Activated naive CD8-positive, alpha-beta T cell treated with anti-CD3 and anti-CD28 coated beads for 36 hours (primary cell): ENCODE results near the gene COL6A3. TPM values are rescaled to one million over a fixed set of nuclear protein-coding genes. Genes with fewer than 3 reads are reported as not detected.

ENCODE experiments used
- DNase-seq: peaks from one replicate; pipeline ENCODE4 v3.0.0; 2021
- H3K27ac Mint-ChIP-seq: one replicate; pipeline ENCODE4 v1.8.0; 2022; ENCODE audit warnings: mild to moderate bottlenecking, moderate library complexity, mixed read lengths
- H3K27me3 Mint-ChIP-seq: one replicate; pipeline ENCODE4 v1.8.0; 2022; ENCODE audit warnings: mild to moderate bottlenecking, mixed read lengths
- H3K36me3 Mint-ChIP-seq: one replicate; pipeline ENCODE4 v1.8.0; 2021; ENCODE audit warnings: mild to moderate bottlenecking, mixed read lengths
- H3K4me1 Mint-ChIP-seq: one replicate; pipeline ENCODE4 v1.8.0; 2021; ENCODE audit warnings: mixed read lengths
- H3K4me3 Mint-ChIP-seq: one replicate; pipeline ENCODE4 v1.8.0; 2022; ENCODE audit warnings: mild to moderate bottlenecking, moderate library complexity, mixed read lengths
- H3K9me3 Mint-ChIP-seq: one replicate; pipeline ENCODE4 v1.8.0; 2022; ENCODE audit warnings: mixed read lengths
- total RNA-seq, 2 experiments: library from RNA; stranded (reverse); gene quantifications; one replicate each; pipeline ENCODE4 v1.2.3, GENCODE V29; 2021

COL6A3 gene
- total RNA-seq, 2 experiments from 2014 or later, result 0.76 to 1.3 TPM

GRCh38 chr2:237287872-237288271, 126.1 kb downstream of the COL6A3 start:
- peaks cover 47% of the 10 kb centered on the region for H3K27me3 Mint-ChIP-seq
- no peak overlapping the region for H3K4me3 Mint-ChIP-seq
- H3K9me3 Mint-ChIP-seq, result peaks cover 5% of the 10 kb centered on the region
- no peak overlapping the region for H3K27ac Mint-ChIP-seq
- H3K36me3 Mint-ChIP-seq, result peaks cover 2% of the 10 kb centered on the region
- DNase-seq, result no peak
- peaks cover 8% of the 10 kb centered on the region for H3K4me1 Mint-ChIP-seq

GRCh38 chr2:237283131-237283928, 130.6 kb downstream of the COL6A3 start:
- Mint-ChIP-seq H3K4me1 (no peaks in the 10 kb centered on the region), H3K27me3 (peaks cover 25% of the 10 kb centered on the region), H3K36me3 (no peaks in the 10 kb centered on the region), H3K4me3 (no peak overlapping the region), H3K27ac (no peak overlapping the region), H3K9me3 (peaks cover 5% of the 10 kb centered on the region)
- no peak for DNase-seq

- peaks cover 20% of the 10 kb centered on the region for H3K27me3 Mint-ChIP-seq
- H3K9me3 Mint-ChIP-seq, result peaks cover 4% of the 10 kb centered on the region
- DNase-seq, result no peak
- no peak overlapping the region for H3K27ac Mint-ChIP-seq
- H3K36me3 Mint-ChIP-seq, result no peaks in the 10 kb centered on the region
- no peak overlapping the region for H3K4me3 Mint-ChIP-seq
- H3K4me1 Mint-ChIP-seq, result no peaks in the 10 kb centered on the region
Observed at GRCh38 chr2:237282568-237283128, 131.3 kb downstream of the COL6A3 start.

GRCh38 chr2:237281836-237282306, 132.1 kb downstream of the COL6A3 start:
- peaks cover 12% of the 10 kb centered on the region for H3K27me3 Mint-ChIP-seq

GRCh38 chr2:237280939-237281338, 133.0 kb downstream of the COL6A3 start:
- Mint-ChIP-seq H3K4me3 (no peak overlapping the region), H3K27ac (no peak overlapping the region), H3K9me3 (no peaks in the 10 kb centered on the region), H3K4me1 (no peaks in the 10 kb centered on the region), H3K36me3 (no peaks in the 10 kb centered on the region), H3K27me3 (peaks cover 15% of the 10 kb centered on the region)
- no peak for DNase-seq

More at GRCh38 chr2:237281836-237282306, 132.1 kb downstream of the COL6A3 start:
- Mint-ChIP-seq H3K4me1 (no peaks in the 10 kb centered on the region), H3K4me3 (no peak overlapping the region), H3K36me3 (no peaks in the 10 kb centered on the region), H3K9me3 (peaks cover 1% of the 10 kb centered on the region), H3K27ac (no peak overlapping the region)
- DNase-seq, result no peak

- no peaks in the 10 kb centered on the region for H3K4me1 Mint-ChIP-seq
- H3K9me3 Mint-ChIP-seq, result no peaks in the 10 kb centered on the region
- no peak overlapping the region for H3K4me3 Mint-ChIP-seq
- no peak overlapping the region for H3K27ac Mint-ChIP-seq
- no peaks in the 10 kb centered on the region for H3K36me3 Mint-ChIP-seq
- DNase-seq, result no peak
- H3K27me3 Mint-ChIP-seq, result peaks cover 15% of the 10 kb centered on the region
Observed at GRCh38 chr2:237280229-237280628, 133.7 kb downstream of the COL6A3 start.

- Mint-ChIP-seq H3K4me1 (no peaks in the 10 kb centered on the region), H3K9me3 (no peaks in the 10 kb centered on the region), H3K27ac (no peak overlapping the region), H3K36me3 (no peaks in the 10 kb centered on the region), H3K4me3 (no peak overlapping the region), H3K27me3 (peaks cover 15% of the 10 kb centered on the region)
- no peak for DNase-seq
Observed at GRCh38 chr2:237279012-237279768, 134.8 kb downstream of the COL6A3 start.

GRCh38 chr2:237278568-237278967, 135.4 kb downstream of the COL6A3 start:
- Mint-ChIP-seq H3K36me3 (no peaks in the 10 kb centered on the region), H3K9me3 (no peaks in the 10 kb centered on the region), H3K27ac (no peak overlapping the region), H3K4me3 (no peak overlapping the region), H3K4me1 (no peaks in the 10 kb centered on the region), H3K27me3 (peaks cover 15% of the 10 kb centered on the region)
- DNase-seq, result no peak

- no peaks in the 10 kb centered on the region for H3K36me3 Mint-ChIP-seq
- no peak overlapping the region for H3K27ac Mint-ChIP-seq
- peaks cover 14% of the 10 kb centered on the region for H3K27me3 Mint-ChIP-seq
- H3K4me3 Mint-ChIP-seq, result no peak overlapping the region
- H3K9me3 Mint-ChIP-seq, result no peaks in the 10 kb centered on the region
- DNase-seq, result no peak
- H3K4me1 Mint-ChIP-seq, result no peaks in the 10 kb centered on the region
Observed at GRCh38 chr2:237276716-237277490, 137.1 kb downstream of the COL6A3 start.

Other genes with a start within 250 kb of the COL6A3 start
- not detected for gene MLPH, start 73.1 kb upstream of the COL6A3 start, total RNA-seq
- not detected for gene PRLH, start 152.4 kb upstream of the COL6A3 start, total RNA-seq
- gene RAB17, start 176.6 kb upstream of the COL6A3 start, total RNA-seq, result under 1 TPM; 0.31 to 0.40 TPM
- 100 to 1,000 TPM; 162 to 164 TPM for gene LRRFIP1, start 213.4 kb upstream of the COL6A3 start, total RNA-seq